ENCODE measurements around the gene VGLL4.

The VGLL4 gene

GRCh38 chr3:11563159-11563864 lies 80.4 kb downstream of the VGLL4 start:
- no peak for DNase-seq

- DNase-seq: no peak
Observed at GRCh38 chr3:11562277-11562881, 81.3 kb downstream of the VGLL4 start.

GRCh38 chr3:11560746-11561145 lies 83.0 kb downstream of the VGLL4 start:
- DNase-seq: no peak

- no peak for DNase-seq
Observed at GRCh38 chr3:11559816-11560633, 83.7 kb downstream of the VGLL4 start.

GRCh38 chr3:11558918-11559815 lies 84.5 kb downstream of the VGLL4 start:
- DNase-seq: no peak

- DNase-seq: no peak
Observed at GRCh38 chr3:11558411-11558903, 85.3 kb downstream of the VGLL4 start.

- DNase-seq: no peak
Observed at GRCh38 chr3:11558002-11558401, 85.7 kb downstream of the VGLL4 start.

- DNase-seq: no peak
Observed at GRCh38 chr3:11556851-11557644, 86.7 kb downstream of the VGLL4 start.

GRCh38 chr3:11555881-11556633 lies 87.7 kb downstream of the VGLL4 start:
- DNase-seq: no peak

- no peak for DNase-seq
Observed at GRCh38 chr3:11555211-11555782, 88.4 kb downstream of the VGLL4 start.

GRCh38 chr3:11554666-11555065 lies 89.0 kb downstream of the VGLL4 start:
- no peak for DNase-seq

- no peak for DNase-seq
Observed at GRCh38 chr3:11554236-11554610, 89.5 kb downstream of the VGLL4 start.

GRCh38 chr3:11553436-11554235 lies 90.1 kb downstream of the VGLL4 start:
- DNase-seq: no peak

GRCh38 chr3:11552289-11553264 lies 91.1 kb downstream of the VGLL4 start:
- DNase-seq: no peak

GRCh38 chr3:11551036-11551435 lies 92.7 kb downstream of the VGLL4 start:
- no peak for DNase-seq

GRCh38 chr3:11549580-11550140 lies 94.1 kb downstream of the VGLL4 start:
- DNase-seq: no peak

- DNase-seq: no peak
Observed at GRCh38 chr3:11548721-11549131, 95.0 kb downstream of the VGLL4 start.

- no peak for DNase-seq
Observed at GRCh38 chr3:11547498-11547897, 96.2 kb downstream of the VGLL4 start.
